GM23338 (cell line): Measurements from ENCODE around the gene DRAM2. TPM values are rescaled to one million over a fixed set of nuclear protein-coding genes. Genes with fewer than 3 reads are reported as not detected.

Experiments
- ATAC-seq: fragments of 200-7000 bp; cut with Tn5 transposase; 3 replicates; pipeline ENCODE4 v1.9.1; 2020
- DNase-seq: peaks from one replicate; pipeline ENCODE4 v3.0.0-alpha.2; 2015; ENCODE audit warnings: low spot score
- H2AFZ ChIP-seq: fragments of 200-600 bp; sonication (generic); 2 replicates; pipeline ENCODE4 v1.8.0; 2016; ENCODE audit warnings: antibody characterized with exemption, mild to moderate bottlenecking, moderate library complexity
- H3F3A ChIP-seq: fragments of 200-600 bp; sonication (generic); replicated peaks from 2 replicates; pipeline ENCODE4 v1.8.0; 2017; ENCODE audit warnings: antibody characterized with exemption, mixed run types, low read depth
- H3K27ac ChIP-seq: fragments of 200-600 bp; sonication (generic); 2 replicates; pipeline ENCODE4 v1.6.1; 2016; ENCODE audit warnings: low read depth
- H3K27me3 ChIP-seq: fragments of 200-600 bp; sonication (generic); 2 replicates; pipeline ENCODE4 v1.8.0; 2016; ENCODE audit warnings: mild to moderate bottlenecking, mixed run types, moderate library complexity; ENCODE audit not compliant: insufficient read depth
- H3K36me3 ChIP-seq: fragments of 200-600 bp; sonication (generic); 2 replicates; pipeline ENCODE4 v1.8.0; 2016; ENCODE audit warnings: mild to moderate bottlenecking; ENCODE audit not compliant: insufficient read depth
- H3K4me1 ChIP-seq: fragments of 200-600 bp; sonication (generic); 2 replicates; pipeline ENCODE4 v1.8.0; 2016; ENCODE audit warnings: mild to moderate bottlenecking, moderate library complexity; ENCODE audit not compliant: insufficient read depth
- H3K4me2 ChIP-seq: fragments of 200-600 bp; sonication (generic); 2 replicates; pipeline ENCODE4 v1.7.1; 2017; ENCODE audit warnings: mixed run types
- H3K4me3 ChIP-seq: fragments of 200-600 bp; sonication (generic); 2 replicates; pipeline ENCODE4 v1.6.1; 2016; ENCODE audit warnings: mixed run types
- H3K79me2 ChIP-seq: fragments of 200-600 bp; sonication (generic); replicated peaks from 2 replicates; pipeline ENCODE4 v1.8.0; 2017; ENCODE audit warnings: mild to moderate bottlenecking; ENCODE audit not compliant: insufficient read depth
- H3K9me2 ChIP-seq: fragments of 200-600 bp; sonication (generic); 2 replicates; pipeline ENCODE4 v1.8.0; 2017; ENCODE audit not compliant: insufficient read depth
- H4K20me1 ChIP-seq: fragments of 200-600 bp; sonication (generic); replicated peaks from 2 replicates; pipeline ENCODE4 v1.8.0; 2017; ENCODE audit warnings: mild to moderate bottlenecking; ENCODE audit not compliant: insufficient read depth
- H3K27ac Mint-ChIP-seq: 2 replicates; pipeline ENCODE4 v1.8.0; 2020; ENCODE audit warnings: inconsistent platforms, mild to moderate bottlenecking, moderate library complexity, mixed read lengths
- H3K27me3 Mint-ChIP-seq: 3 replicates; pipeline ENCODE4 v1.8.0; 2022; ENCODE audit warnings: low read depth, mild to moderate bottlenecking, moderate library complexity, mixed read lengths, inconsistent platforms; ENCODE audit not compliant: insufficient read depth, poor library complexity
- H3K36me3 Mint-ChIP-seq: 3 replicates; pipeline ENCODE4 v1.8.0; 2021; ENCODE audit warnings: low read depth, mild to moderate bottlenecking, inconsistent platforms, moderate library complexity, mixed read lengths
- H3K4me1 Mint-ChIP-seq: 3 replicates; pipeline ENCODE4 v1.8.0; 2020; ENCODE audit warnings: mild to moderate bottlenecking, inconsistent platforms, mixed read lengths
- H3K4me3 Mint-ChIP-seq: 3 replicates; pipeline ENCODE4 v1.8.0; 2021; ENCODE audit warnings: moderate library complexity, mild to moderate bottlenecking, inconsistent platforms, mixed read lengths
- H3K9me3 Mint-ChIP-seq: 3 replicates; pipeline ENCODE4 v1.8.0; 2020; ENCODE audit warnings: moderate library complexity, mild to moderate bottlenecking, inconsistent platforms, mixed read lengths
- CTCF ChIP-seq, 2 experiments: fragments of 200-600 bp in 1 of 2; sonication (generic) in 1 of 2; conservative IDR thresholded peaks; 2 replicates each; pipeline versions ENCODE4 v1.5.1 to v1.6.1; 2016 to 2017; ENCODE audit warnings: antibody characterized with exemption in 2 of 2, low read depth in 2 of 2, mild to moderate bottlenecking in 2 of 2, moderate library complexity in 1 of 2
- ETS1 ChIP-seq: IDR thresholded peaks from 2 replicates; pipeline ENCODE4 v1.6.1; 2016; ENCODE audit warnings: antibody characterized with exemption
- EZH2 ChIP-seq: fragments of 200-600 bp; sonication (generic); IDR thresholded peaks from one replicate; pipeline ENCODE4 v1.8.0; 2017; ENCODE audit warnings: antibody characterized with exemption, mild to moderate bottlenecking, low read depth; ENCODE audit not compliant: unreplicated experiment
- NANOG ChIP-seq: IDR thresholded peaks from 2 replicates; pipeline ENCODE4 v1.6.1; 2016; ENCODE audit warnings: antibody characterized with exemption, borderline replicate concordance
- REST ChIP-seq: IDR thresholded peaks from one replicate; pipeline ENCODE4 v1.6.1; 2018; ENCODE audit warnings: antibody characterized with exemption; ENCODE audit not compliant: unreplicated experiment
- ZNF114 ChIP-seq: fragments of 250-450 bp; sonication (Bioruptor Pico); IDR thresholded peaks from 2 replicates; pipeline ENCODE4 v1.5.0; 2020; ENCODE audit warnings: mild to moderate bottlenecking, moderate library complexity
- polyA plus RNA-seq: library from polyadenylated mRNA; unstranded; fragments of >200 nt; fragmentation: Nextera tagmentation; extraction: Ambion mirVana; gene quantifications from 2 replicates; pipeline ENCODE4 v1.2.1, GENCODE V29; 2016
- total RNA-seq: library from RNA; depleted of rRNA; stranded (reverse); fragments of >200 nt; shearing (Covaris generic); gene quantifications from 2 replicates; pipeline ENCODE4 v1.2.3, GENCODE V29; 2014

Gene DRAM2
- total and polyA plus RNA-seq, 2 experiments from 2014 or later: 22.9 to 45.9 TPM

GRCh38 chr1:111101854-111102642 lies 37.8 kb downstream of the DRAM2 start:
- no peaks in the 10 kb centered on the region for H4K20me1 ChIP-seq
- H3K36me3 Mint-ChIP-seq: peaks cover 39% of the 10 kb centered on the region
- no peaks in the 10 kb centered on the region for H3K27me3 ChIP-seq
- 0 out of 2 replicates have a peak, but pooled peaks cover 5% of the 10 kb centered on the region for H3K36me3 ChIP-seq
- no peaks in the 10 kb centered on the region for H3F3A ChIP-seq
- H3K9me3 Mint-ChIP-seq: peaks cover 64% of the 10 kb centered on the region
- no peak overlapping the region for H3K4me3 Mint-ChIP-seq
- DNase-seq (no peak), ATAC-seq (no peak)
- H3K27me3 Mint-ChIP-seq: peaks cover 2% of the 10 kb centered on the region
- H2AFZ ChIP-seq: no peak overlapping the region
- no peak overlapping the region for H3K4me2 ChIP-seq
- H3K4me3 ChIP-seq: no peak overlapping the region
- no peak overlapping the region for H3K27ac Mint-ChIP-seq
- no peaks in the 10 kb centered on the region for H3K79me2 ChIP-seq
- no peaks in the 10 kb centered on the region for H3K4me1 ChIP-seq
- TF ChIP-seq NANOG (no peak), ETS1 (no peak), REST (no peak), ZNF114 (CRISPR knock-in tag) (no peak)
- H3K4me1 Mint-ChIP-seq: no peaks in the 10 kb centered on the region
- no peaks in the 10 kb centered on the region; the same call in 1 of the 2 replicates for H3K9me2 ChIP-seq
- H3K27ac ChIP-seq: no peak overlapping the region

GRCh38 chr1:111099289-111099688 lies 40.6 kb downstream of the DRAM2 start:
- Histone ChIP-seq H3K27ac (no peak overlapping the region), H3K79me2 (no peaks in the 10 kb centered on the region), H3F3A (no peaks in the 10 kb centered on the region), H3K4me3 (no peak overlapping the region), H2AFZ (no peak overlapping the region), H4K20me1 (no peaks in the 10 kb centered on the region), H3K36me3 (0 out of 2 replicates have a peak, but pooled peaks cover 5% of the 10 kb centered on the region), H3K4me1 (no peaks in the 10 kb centered on the region), H3K4me2 (no peak overlapping the region), H3K27me3 (no peaks in the 10 kb centered on the region), H3K9me2 (no peaks in the 10 kb centered on the region; the same call in 1 of the 2 replicates)
- ATAC-seq: no peak
- Mint-ChIP-seq H3K27me3 (peaks cover 2% of the 10 kb centered on the region), H3K4me1 (no peaks in the 10 kb centered on the region), H3K4me3 (no peak overlapping the region), H3K9me3 (peaks cover 83% of the 10 kb centered on the region), H3K27ac (no peak overlapping the region), H3K36me3 (peaks cover 47% of the 10 kb centered on the region)
- DNase-seq: no peak
- TF ChIP-seq EZH2 (no peak), CTCF (conservative IDR thresholded peaks at IDR 0.05; ENCODE audit: low read depth in 2 of 2) (no peak), ETS1 (no peak), NANOG (no peak), ZNF114 (CRISPR knock-in tag) (no peak)
